GM21717 (cell line): Measurements from ENCODE around the gene TMEM109.

Source experiments
- ATAC-seq: cut with Tn5 transposase; IDR thresholded peaks from one replicate; pipeline ENCODE4 v1.9.1; 2021; ENCODE audit warnings: mild to moderate bottlenecking, moderate library complexity; ENCODE audit not compliant: unreplicated experiment

The TMEM109 gene

GRCh38 chr11:60924906-60925853 is 11.2 kb downstream of the TMEM109 start:
- ATAC-seq = no peak

- no peak for ATAC-seq
Measured at GRCh38 chr11:60925868-60926267, 11.9 kb downstream of the TMEM109 start.

GRCh38 chr11:60926500-60926899 is 12.5 kb downstream of the TMEM109 start:
- ATAC-seq = no peak

- ATAC-seq = no peak
Measured at GRCh38 chr11:60927061-60927592, 13.2 kb downstream of the TMEM109 start.

- ATAC-seq = no peak
Measured at GRCh38 chr11:60927600-60927999, 13.6 kb downstream of the TMEM109 start.

- ATAC-seq = no peak
Measured at GRCh38 chr11:60928563-60929001, 14.6 kb downstream of the TMEM109 start.

GRCh38 chr11:60929764-60930163 is 15.8 kb downstream of the TMEM109 start:
- ATAC-seq = no peak

GRCh38 chr11:60930394-60930793 is 16.4 kb downstream of the TMEM109 start:
- no peak for ATAC-seq

GRCh38 chr11:60931917-60932316 is 18.0 kb downstream of the TMEM109 start:
- no peak for ATAC-seq

GRCh38 chr11:60932605-60933356 is 18.8 kb downstream of the TMEM109 start:
- ATAC-seq = no peak

GRCh38 chr11:60933416-60934123 is 19.6 kb downstream of the TMEM109 start:
- ATAC-seq = no peak

GRCh38 chr11:60934124-60934789 is 20.3 kb downstream of the TMEM109 start:
- no peak for ATAC-seq

GRCh38 chr11:60934790-60935605 is 21.0 kb downstream of the TMEM109 start:
- ATAC-seq = no peak

- ATAC-seq = no peak
Measured at GRCh38 chr11:60935676-60936442, 21.9 kb downstream of the TMEM109 start.

GRCh38 chr11:60936467-60937143 is 22.6 kb downstream of the TMEM109 start:
- ATAC-seq = no peak

- ATAC-seq = no peak
Measured at GRCh38 chr11:60937144-60937527, 23.2 kb downstream of the TMEM109 start.

- no peak for ATAC-seq
Measured at GRCh38 chr11:60937811-60938210, 23.9 kb downstream of the TMEM109 start.

- ATAC-seq = no peak
Measured at GRCh38 chr11:60938500-60938899, 24.5 kb downstream of the TMEM109 start.
